Left lung (tissue), 10 donors: ENCODE measurements around the gene SIN3B. TPM values are rescaled to one million over a fixed set of nuclear protein-coding genes. Genes with fewer than 3 reads are reported as not detected.

Source experiments
- ATAC-seq: fragments of 200-7000 bp; cut with Tn5 transposase; one replicate; pipeline ENCODE4 v1.9.1; 2020; ENCODE audit warnings: moderate library complexity
- DNase-seq, 4 donors: peaks; one replicate each; pipeline ENCODE4 v3.0.0-alpha.2; 2013 to 2020
- H3K27ac ChIP-seq, 2 donors: fragments of 200-600 bp; sonication (generic) in 1 of 2; one replicate each; pipeline versions ENCODE4 v1.5.0 to v1.8.0; 2020 to 2021
- H3K27me3 ChIP-seq, 2 donors: fragments of 200-600 bp; sonication (generic) in 1 of 2; one replicate each; pipeline versions ENCODE4 v1.5.0 to v1.8.0; 2020 to 2021
- H3K36me3 ChIP-seq, 2 donors: fragments of 200-600 bp; sonication (generic) in 1 of 2; one replicate each; pipeline versions ENCODE4 v1.5.0 to v1.8.0; 2020 to 2021
- H3K4me1 ChIP-seq, 2 donors: fragments of 200-600 bp; one replicate each; pipeline ENCODE4 v1.8.0; 2021
- H3K4me3 ChIP-seq, 2 donors: fragments of 200-600 bp; sonication (generic) in 1 of 2; one replicate each; pipeline versions ENCODE4 v1.5.0 to v1.8.0; 2020 to 2021; ENCODE audit warnings: mild to moderate bottlenecking in 1 of 2
- H3K9me3 ChIP-seq, 2 donors: fragments of 200-600 bp; sonication (generic) in 1 of 2; one replicate each; pipeline versions ENCODE4 v1.5.0 to v1.8.0; 2020 to 2021
- intact Hi-C, 2 donors: fragments of 100-400 bp; cut with DNase I; formaldehyde crosslinking; loops; one replicate each; pipeline versions ENCODE4 v1.11.2 to v1.14.2; 2022
- polyA plus RNA-seq, 6 donors: library from polyadenylated mRNA; unstranded; fragments of 120-200 nt; gene quantifications; one replicate each; pipeline ENCODE4 v1.2.1, GENCODE V29; 2013; ENCODE audit not compliant: insufficient read length in 6 of 6
- total RNA-seq, 2 donors: library from RNA; stranded (reverse); fragmentation: NEBNext Ultra II Directional; extraction: Animal tissue kit (Norgen Biotek cat#: 25700); gene quantifications; one replicate each; pipeline ENCODE4 v1.2.1, GENCODE V29; 2021
- TF ChIP-seq, protein P1 (sequence below), 2 donors: fragments of 200-600 bp; sonication (generic) in 1 of 2; IDR thresholded peaks; one replicate each; pipeline versions ENCODE4 v1.5.0 to v1.8.0; 2021; ENCODE audit warnings: antibody characterized with exemption in 2 of 2
- donor health status: DM: no; HTN: yes; CAD: no.
- donor health status: DM: no; HTN: no; CAD: no.

SIN3B gene
- total and polyA plus RNA-seq, 8 donors: 46.3 to 91.1 (median 69.5) TPM

DNA sequence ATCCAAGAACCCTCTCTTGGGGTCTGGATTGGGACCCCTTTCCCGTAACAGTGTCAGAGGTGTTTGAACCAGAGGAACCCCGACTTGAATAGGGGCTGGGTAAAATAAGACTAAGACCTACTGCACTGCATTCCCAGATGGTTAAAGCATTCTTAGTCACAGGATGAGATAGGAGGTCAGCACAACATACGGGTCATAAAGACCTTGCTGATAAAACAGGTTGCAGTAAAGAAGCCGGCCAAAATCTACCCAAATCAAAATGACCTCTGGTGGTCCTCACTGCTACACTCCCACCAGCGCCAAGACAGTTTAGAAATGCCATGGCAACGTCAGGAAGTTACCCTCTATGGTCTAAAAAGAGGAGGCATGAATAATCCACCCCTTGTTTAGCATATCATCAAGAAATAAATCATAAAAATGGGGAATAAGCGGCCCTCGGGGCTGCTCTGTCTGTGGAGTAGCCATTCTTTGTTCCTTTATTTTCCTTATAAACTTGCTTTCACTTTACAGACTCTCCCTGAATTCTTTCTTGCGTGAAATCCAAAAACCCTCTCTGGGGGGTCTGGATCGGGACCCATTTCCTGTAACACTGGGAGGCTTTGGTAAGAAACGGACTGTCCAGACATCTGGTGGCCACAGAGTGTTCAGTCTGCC is 4.4 kb upstream of the SIN3B start:
- DNase-seq: peak in 1 of 4 donors; percentile 74
- peak overlapping the region; percentile 14 to 25 for H3K4me3 ChIP-seq
- ATAC-seq: no peak
- peaks cover 0 to 22% of the 10 kb centered on the region in 2 donors for H3K4me1 ChIP-seq
- TF ChIP-seq, protein P1, sequence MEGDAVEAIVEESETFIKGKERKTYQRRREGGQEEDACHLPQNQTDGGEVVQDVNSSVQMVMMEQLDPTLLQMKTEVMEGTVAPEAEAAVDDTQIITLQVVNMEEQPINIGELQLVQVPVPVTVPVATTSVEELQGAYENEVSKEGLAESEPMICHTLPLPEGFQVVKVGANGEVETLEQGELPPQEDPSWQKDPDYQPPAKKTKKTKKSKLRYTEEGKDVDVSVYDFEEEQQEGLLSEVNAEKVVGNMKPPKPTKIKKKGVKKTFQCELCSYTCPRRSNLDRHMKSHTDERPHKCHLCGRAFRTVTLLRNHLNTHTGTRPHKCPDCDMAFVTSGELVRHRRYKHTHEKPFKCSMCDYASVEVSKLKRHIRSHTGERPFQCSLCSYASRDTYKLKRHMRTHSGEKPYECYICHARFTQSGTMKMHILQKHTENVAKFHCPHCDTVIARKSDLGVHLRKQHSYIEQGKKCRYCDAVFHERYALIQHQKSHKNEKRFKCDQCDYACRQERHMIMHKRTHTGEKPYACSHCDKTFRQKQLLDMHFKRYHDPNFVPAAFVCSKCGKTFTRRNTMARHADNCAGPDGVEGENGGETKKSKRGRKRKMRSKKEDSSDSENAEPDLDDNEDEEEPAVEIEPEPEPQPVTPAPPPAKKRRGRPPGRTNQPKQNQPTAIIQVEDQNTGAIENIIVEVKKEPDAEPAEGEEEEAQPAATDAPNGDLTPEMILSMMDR (IDR thresholded peaks at IDR 0.05): no peak
- intact Hi-C loops: no loop called here
- peak overlapping the region; percentile 40 to 53 for H3K27ac ChIP-seq
- H3K27me3 ChIP-seq: no peaks in the 10 kb centered on the region
- no peaks in the 10 kb centered on the region for H3K36me3 ChIP-seq
- H3K9me3 ChIP-seq: no peaks in the 10 kb centered on the region

- intact Hi-C loops: no loop called here
- no peaks in the 10 kb centered on the region for H3K27me3 ChIP-seq
- peak overlapping the region; percentile 40 to 53 for H3K27ac ChIP-seq
- ATAC-seq (peak; percentile 53), DNase-seq (peak in 2 of 4 donors; percentile 43 to 67)
- TF ChIP-seq, protein P1 (IDR thresholded peaks at IDR 0.05): no peak
- no peaks in the 10 kb centered on the region for H3K9me3 ChIP-seq
- peak overlapping the region; percentile 14 to 25 for H3K4me3 ChIP-seq
- no peaks in the 10 kb centered on the region for H3K36me3 ChIP-seq
- peaks cover 4 to 29% of the 10 kb centered on the region in 2 donors for H3K4me1 ChIP-seq
These were observed 3.7 kb upstream of the SIN3B start for GRCh38 chr19:16825312-16826052.

- Histone ChIP-seq H3K4me3 (peak overlapping the region; percentile 78 to 81), H3K27ac (peak overlapping the region; percentile 30 to 73), H3K36me3 (peaks cover 0 to 39% of the 10 kb centered on the region in 2 donors), H3K4me1 (peaks cover 9 to 36% of the 10 kb centered on the region in 2 donors), H3K9me3 (no peaks in the 10 kb centered on the region), H3K27me3 (no peaks in the 10 kb centered on the region)
- ATAC-seq (peak; percentile 10), DNase-seq (no peak)
- intact Hi-C loops: no loop called here
- TF ChIP-seq, protein P1 (IDR thresholded peaks at IDR 0.05): no peak
These were observed 658 bp downstream of the SIN3B start for GRCh38 chr19:16829822-16830289.

DNA sequence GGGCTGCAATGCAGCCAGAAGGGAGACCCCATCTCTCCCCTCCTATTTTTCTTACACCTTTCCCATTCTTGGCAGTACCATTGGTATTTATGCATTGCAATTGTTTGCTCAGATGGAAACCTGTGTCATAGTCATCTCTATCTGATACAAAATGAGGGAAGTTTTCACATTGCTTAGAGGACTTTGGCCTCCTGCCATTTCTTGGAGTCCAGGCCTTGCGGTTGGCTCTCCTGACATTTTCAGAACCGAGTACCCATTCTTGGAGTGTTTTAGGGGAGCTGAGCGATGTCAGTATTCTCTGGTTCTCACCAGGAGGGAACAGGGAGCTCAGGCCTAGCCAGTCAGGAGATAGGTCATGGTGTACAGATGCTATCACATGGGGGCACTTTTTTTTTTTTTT is 1.5 kb downstream of the SIN3B start:
- ATAC-seq (no peak), DNase-seq (no peak)
- Histone ChIP-seq H3K27me3 (no peaks in the 10 kb centered on the region), H3K4me1 (peaks cover 9 to 33% of the 10 kb centered on the region in 2 donors), H3K36me3 (peaks cover 0 to 47% of the 10 kb centered on the region in 2 donors), H3K4me3 (peak overlapping the region in 1 of 2 donors; percentile 78), H3K27ac (no peak overlapping the region), H3K9me3 (no peaks in the 10 kb centered on the region)
- TF ChIP-seq, protein P1 (IDR thresholded peaks at IDR 0.05): no peak
- intact Hi-C loops: no loop called here

DNA sequence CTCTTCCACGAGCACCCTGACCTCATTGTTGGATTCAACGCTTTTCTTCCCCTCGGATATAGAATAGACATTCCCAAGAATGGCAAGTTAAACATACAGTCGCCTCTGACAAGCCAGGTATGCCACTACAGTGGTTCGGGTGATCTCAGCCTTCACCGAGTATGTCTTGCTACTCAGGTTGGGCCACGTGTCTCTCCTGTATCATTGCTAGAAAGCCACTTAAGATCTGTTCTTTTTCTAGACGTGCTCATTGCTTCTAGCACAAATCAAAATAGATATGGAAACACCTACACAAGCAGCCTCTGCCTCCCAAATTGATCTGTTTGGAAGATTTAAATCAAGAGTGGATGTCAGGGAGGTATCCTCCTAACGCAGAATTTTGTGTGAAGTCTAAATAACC is 2.3 kb downstream of the SIN3B start:
- Histone ChIP-seq H3K9me3 (no peaks in the 10 kb centered on the region), H3K27me3 (no peaks in the 10 kb centered on the region), H3K27ac (no peak overlapping the region), H3K4me3 (no peak overlapping the region), H3K36me3 (peaks cover 0 to 54% of the 10 kb centered on the region in 2 donors), H3K4me1 (peaks cover 9 to 39% of the 10 kb centered on the region in 2 donors)
- TF ChIP-seq, protein P1 (IDR thresholded peaks at IDR 0.05): no peak
- ATAC-seq: no peak
- no peak for DNase-seq
- intact Hi-C loops: no loop called here
